ENCODE data around the gene UBE2M.
"Not testable (repeated sequence)": the region's sequence is repeated elsewhere in the genome, so short reads cannot be mapped to it uniquely, and the experiment has no call there.

Gene UBE2M

GRCh38 chr19:58555369-58555885, 3.0 kb downstream of the UBE2M start:
- no peak for DNase-seq

GRCh38 chr19:58554494-58555368, 3.7 kb downstream of the UBE2M start, which contains the start of gene CHMP2A:
Gene CHMP2A, minus strand, starts transcription at chr19:58555105. Its CDS starts 893 bp downstream, at chr19:58554212.
- DNase-seq, result no peak

GRCh38 chr19:58553799-58554493, 4.5 kb downstream of the UBE2M start:
- DNase-seq, result no peak

DNA sequence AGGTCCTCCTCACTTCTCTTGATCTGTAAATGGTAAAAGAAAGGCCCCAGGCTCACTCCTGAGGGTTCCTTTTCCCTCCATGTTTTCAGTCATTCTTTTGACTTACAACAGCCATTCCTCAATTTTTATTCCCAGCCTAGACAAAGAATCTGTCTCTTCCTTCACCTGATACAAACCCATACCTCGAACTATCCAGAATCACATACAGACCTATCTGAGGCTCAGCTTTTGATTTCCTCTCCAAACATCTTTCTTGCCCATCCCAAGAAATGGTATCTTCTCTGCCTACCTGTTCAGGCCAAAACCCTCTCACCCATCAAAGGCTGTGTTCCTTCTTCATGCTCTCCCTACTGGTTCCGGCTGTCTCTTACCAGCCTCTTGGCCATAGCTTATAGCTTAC, 5.8 kb downstream of the UBE2M start:
- no peak for DNase-seq

DNA sequence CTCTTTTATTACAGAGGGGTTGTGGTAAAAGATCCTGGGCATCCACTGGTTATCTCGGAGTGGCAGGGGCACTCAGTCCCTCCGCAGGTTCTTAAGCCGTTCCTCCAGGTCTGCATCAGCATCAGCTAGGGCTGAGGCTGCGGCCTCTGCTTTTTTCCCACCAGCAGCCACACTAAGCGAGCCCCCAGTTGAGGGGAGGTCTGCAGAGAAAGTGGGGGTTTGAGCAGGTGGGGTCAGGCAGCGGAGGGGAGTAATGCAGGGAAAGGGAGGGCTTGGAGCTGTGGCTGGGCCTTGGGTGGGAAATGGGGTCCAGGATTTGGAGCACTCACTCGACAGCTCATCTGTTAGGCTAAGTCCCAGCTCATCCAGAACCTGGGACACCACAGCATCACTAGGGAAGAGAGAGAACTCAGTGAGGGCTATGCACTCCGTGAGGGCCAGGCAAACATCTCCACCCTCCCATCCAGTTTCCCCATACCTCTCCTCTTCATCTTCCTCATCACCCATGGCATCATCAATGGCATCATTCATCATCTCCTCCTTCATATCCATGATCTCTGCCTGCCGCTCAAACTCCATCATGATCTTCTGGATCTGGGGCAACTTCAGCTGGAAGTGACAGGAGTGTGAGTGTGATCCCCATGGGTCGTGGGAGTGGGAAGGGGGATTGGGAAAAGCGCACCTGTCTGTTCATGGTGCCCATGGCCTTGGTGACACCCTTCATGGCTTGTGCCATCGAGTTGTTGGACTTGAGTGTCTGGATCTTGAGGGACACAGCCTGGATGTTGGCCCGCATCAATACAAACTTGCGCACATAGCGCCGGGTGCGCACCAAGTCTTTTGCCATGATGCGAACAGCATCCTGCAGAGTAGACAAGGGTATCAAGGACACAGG, 6.6 kb downstream of the UBE2M start:
- no peak for DNase-seq

DNA sequence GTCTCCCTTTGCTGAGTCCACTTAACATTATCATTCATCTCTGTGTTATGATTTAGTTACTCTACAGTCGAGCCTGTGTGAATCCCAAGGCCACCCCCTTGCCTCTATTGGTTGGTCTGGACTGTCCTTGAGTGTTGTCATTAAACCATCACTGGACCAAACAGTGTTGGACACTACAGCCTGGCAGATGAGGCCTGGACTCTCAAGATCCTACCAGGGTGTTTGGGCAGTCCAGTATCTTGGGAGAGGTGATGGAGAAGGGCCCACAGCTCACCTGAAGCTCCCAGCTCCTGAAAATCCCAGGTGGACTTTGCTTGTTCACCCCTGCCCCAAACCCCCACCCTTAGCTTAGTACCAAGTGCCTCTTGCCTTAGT, 7.3 kb downstream of the UBE2M start:
- DNase-seq, result no peak

DNA sequence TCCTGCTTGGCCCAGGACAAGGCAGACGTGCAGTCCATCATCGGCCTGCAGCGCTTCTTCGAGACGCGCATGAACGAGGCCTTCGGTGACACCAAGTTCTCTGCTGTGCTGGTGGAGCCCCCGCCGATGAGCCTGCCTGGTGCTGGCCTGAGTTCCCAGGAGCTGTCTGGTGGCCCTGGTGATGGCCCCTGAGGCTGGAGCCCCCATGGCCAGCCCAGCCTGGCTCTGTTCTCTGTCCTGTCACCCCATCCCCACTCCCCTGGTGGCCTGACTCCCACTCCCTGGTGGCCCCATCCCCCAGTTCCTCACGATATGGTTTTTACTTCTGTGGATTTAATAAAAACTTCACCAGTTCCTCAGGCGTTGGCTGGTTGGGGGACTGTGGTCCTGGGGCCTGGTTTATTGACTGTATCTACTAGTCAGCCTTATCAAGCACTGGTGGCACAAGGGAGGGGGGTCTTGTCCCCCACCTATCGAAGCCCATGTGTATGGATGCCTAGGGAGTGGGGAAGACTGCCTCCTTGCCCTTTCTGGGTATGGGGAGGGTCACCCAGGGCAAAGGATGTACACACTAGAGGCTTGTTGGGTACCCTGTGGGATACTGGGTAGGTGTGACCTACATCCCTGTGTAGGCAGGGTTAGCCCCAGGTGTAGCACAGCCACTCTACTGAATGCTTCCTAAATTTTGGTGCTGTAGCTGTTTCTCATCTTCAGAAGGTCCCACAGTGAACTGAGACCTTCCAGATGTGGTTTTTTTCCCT, 7.9 kb downstream of the UBE2M start:
- no peak for DNase-seq

- no peak for DNase-seq
Measured at GRCh38 chr19:58549664-58550361, 8.6 kb downstream of the UBE2M start.

DNA sequence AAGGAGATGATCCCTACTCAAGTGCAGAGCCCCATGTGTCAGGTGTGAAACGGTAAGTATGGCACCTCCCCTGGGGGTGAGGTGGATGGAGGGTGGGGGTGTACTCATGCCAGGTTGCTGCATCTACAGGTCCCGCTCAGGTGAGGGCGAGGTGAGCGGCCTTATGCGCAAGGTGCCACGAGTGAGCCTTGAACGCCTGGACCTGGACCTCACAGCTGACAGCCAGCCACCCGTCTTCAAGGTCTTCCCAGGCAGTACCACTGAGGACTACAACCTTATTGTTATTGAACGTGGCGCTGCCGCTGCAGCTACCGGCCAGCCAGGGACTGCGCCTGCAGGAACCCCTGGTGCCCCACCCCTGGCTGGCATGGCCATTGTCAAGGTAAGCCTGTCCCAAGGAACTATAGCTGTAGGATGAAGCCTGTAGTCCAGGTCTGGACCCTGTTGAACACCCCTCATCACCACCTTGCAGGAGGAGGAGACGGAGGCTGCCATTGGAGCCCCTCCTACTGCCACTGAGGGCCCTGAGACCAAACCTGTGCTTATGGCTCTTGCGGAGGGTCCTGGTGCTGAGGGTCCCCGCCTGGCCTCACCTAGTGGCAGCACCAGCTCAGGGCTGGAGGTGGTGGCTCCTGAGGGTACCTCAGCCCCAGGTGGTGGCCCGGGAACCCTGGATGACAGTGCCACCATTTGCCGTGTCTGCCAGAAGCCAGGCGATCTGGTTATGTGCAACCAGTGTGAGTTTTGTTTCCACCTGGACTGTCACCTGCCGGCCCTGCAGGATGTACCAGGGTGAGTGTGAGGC, 9.3 kb downstream of the UBE2M start:
- DNase-seq, result no peak

DNA sequence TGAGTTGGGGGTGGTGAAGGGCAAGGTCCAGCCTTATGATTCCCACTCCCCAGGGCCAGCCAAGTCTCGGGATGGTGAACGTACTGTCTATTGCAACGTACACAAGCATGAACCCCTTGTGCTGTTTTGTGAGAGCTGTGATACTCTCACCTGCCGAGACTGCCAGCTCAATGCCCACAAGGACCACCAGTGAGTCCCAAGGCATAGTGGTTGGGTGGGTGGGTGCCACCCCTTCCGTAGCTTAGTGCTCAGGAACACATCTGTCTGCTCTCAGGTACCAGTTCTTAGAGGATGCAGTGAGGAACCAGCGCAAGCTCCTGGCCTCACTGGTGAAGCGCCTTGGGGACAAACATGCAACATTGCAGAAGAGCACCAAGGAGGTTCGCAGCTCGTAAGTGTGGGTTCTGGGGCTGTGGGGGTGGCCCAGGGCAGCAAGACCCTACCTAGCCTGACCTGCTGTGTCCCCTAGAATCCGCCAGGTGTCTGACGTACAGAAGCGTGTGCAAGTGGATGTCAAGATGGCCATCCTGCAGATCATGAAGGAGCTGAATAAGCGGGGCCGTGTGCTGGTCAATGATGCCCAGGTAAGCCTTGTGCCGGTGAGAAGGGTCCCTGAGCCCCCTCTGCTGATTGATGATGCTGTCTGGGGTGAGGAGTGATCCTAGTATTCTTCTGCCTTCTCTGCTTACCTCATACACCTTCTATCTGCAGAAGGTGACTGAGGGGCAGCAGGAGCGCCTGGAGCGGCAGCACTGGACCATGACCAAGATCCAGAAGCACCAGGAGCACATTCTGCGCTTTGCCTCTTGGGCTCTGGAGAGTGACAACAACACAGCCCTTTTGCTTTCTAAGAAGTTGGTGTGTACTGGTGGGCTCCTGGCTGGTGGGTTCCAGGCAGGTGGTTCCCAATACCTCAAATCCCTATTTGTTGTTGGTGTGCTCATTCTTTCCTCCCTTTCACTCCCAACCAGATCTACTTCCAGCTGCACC, 10.8 kb downstream of the UBE2M start:
- DNase-seq, result no peak

- no peak for DNase-seq
Measured at GRCh38 chr19:58546019-58546530, 12.3 kb downstream of the UBE2M start.

GRCh38 chr19:58545286-58546018, 13.0 kb downstream of the UBE2M start:
- DNase-seq, result no peak

GRCh38 chr19:58544591-58545285, 13.7 kb downstream of the UBE2M start:
- DNase-seq, result no peak

DNA sequence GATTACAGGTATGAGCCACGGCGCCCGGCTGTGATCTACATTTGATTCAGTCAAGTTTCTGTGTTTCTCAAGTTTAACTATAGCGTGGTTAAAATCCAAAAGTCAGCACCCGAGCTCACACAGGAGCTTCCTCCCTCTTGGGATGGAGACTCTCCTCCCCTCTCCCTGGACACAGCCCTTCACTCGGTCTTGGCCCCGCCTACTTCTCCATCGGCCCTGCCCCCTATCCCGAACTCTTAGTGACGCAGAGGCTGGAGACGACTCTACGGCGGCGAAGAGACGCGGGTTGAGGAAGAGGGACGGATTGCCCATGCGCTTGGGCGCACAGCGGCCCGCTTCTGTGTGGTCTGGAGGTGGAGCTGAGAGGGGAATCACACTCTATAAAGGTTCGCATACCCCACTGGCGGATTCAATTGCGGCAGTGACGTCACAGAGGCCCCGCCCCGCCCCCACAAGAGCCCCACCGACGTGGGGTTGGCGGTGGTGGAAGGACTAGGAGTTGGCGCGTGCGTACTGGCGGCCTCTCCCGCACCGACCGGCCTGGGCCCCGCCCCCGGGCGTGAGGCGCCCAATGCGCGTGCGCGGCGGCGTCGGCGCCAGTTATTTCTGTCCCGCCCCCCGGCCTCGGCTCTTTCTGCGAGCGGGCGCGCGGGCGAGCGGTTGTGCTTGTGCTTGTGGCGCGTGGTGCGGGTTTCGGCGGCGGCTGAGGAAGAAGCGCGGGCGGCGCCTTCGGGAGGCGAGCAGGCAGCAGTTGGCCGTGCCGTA, 14.4 kb downstream of the UBE2M start, which contains the start of gene TRIM28:
TRIM28 (plus strand) TSS at position 239 of the 765 bp plus-strand sequence. CDS start 694 bp downstream, outside the sequence.
- DNase-seq, result no peak

DNA sequence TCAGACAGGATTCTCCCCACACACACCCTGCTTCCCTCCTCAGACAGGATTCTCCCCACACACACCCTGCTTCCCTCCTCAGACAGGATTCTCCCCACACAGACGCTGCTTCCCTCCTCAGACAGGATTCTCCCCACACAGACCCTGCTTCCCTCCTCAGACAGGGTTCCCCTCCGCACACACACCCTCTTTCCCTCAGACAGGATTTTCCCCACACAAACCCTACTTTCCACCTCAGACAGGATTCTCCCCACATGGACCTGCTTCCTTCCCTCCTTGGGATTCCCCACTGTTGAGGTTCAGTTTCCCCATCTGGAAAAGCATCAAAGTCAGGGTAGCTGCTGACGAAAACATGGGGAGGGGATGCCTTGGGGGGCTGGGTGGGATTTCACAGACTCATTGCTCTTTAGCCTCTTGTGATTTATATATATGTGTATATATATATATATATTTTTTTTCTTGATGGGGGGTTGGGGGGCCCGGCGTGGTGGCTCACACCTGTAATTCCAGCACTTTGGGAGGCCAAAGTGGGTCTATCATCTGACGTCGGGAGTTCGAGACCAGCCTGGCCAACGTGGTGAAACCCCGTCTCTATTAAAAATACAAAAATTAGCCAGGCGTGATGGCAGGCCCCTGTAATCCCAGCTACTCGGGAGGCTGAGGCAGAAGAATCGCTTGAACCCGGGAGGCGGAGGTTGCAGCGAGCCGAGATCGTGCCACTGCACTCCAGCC, 15.6 kb downstream of the UBE2M start:
- DNase-seq, result not testable (repeated sequence)

DNA sequence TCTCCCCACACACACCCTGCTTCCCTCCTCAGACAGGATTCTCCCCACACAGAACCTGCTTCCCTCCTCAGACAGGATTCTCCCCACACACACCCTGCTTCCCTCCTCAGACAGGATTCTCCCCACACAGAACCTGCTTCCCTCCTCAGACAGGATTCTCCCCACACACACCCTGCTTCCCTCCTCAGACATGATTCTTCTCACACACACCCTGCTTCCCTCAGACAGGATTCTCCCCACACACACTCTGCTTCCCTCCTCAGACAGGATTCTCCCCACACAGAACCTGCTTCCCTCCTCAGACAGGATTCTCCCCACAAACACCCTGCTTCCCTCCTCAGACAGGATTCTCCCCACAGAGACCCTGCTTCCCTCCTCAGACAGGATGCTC, 19.2 kb downstream of the UBE2M start:
- DNase-seq, result not testable (repeated sequence)
